ENCODE results near the gene DYNC1I2.
"Not testable (repeated sequence)": the region's sequence is repeated elsewhere in the genome, so short reads cannot be mapped to it uniquely, and the experiment has no call there.

DYNC1I2 gene

GRCh38 chr2:171718720-171719119 is 31.5 kb downstream of the DYNC1I2 start:
- DNase-seq, result no peak

- DNase-seq, result no peak
Observed at GRCh38 chr2:171719660-171720059, 32.4 kb downstream of the DYNC1I2 start.

GRCh38 chr2:171723716-171724683 is 36.7 kb downstream of the DYNC1I2 start:
- DNase-seq, result peak; percentile 95

- peak; percentile 55 for DNase-seq
Observed at GRCh38 chr2:171726847-171727450, 39.7 kb downstream of the DYNC1I2 start.

- DNase-seq, result no peak
Observed at GRCh38 chr2:171728989-171729951, 42.0 kb downstream of the DYNC1I2 start.

GRCh38 chr2:171729952-171730317 is 42.7 kb downstream of the DYNC1I2 start:
- DNase-seq, result no peak

GRCh38 chr2:171735991-171736710 is 48.9 kb downstream of the DYNC1I2 start:
- no peak for DNase-seq

- DNase-seq, result no peak
Observed at GRCh38 chr2:171741189-171741588, 53.9 kb downstream of the DYNC1I2 start.

- no peak for DNase-seq
Observed at GRCh38 chr2:171742760-171743159, 55.5 kb downstream of the DYNC1I2 start.

- DNase-seq, result no peak
Observed at GRCh38 chr2:171745141-171745540, 57.9 kb downstream of the DYNC1I2 start.

GRCh38 chr2:171745806-171746205 is 58.5 kb downstream of the DYNC1I2 start:
- DNase-seq, result no peak

- DNase-seq, result no peak
Observed at GRCh38 chr2:171747371-171747770, 60.1 kb downstream of the DYNC1I2 start.

- no peak for DNase-seq
Observed at GRCh38 chr2:171754254-171754939, 67.1 kb downstream of the DYNC1I2 start.

GRCh38 chr2:171758762-171759161 is 71.5 kb downstream of the DYNC1I2 start:
- not testable (repeated sequence) for DNase-seq

- DNase-seq, result not testable (repeated sequence)
Observed at GRCh38 chr2:171761176-171761575, 73.9 kb downstream of the DYNC1I2 start.

GRCh38 chr2:171762879-171763573 is 75.8 kb downstream of the DYNC1I2 start:
- DNase-seq, result no peak

- DNase-seq, result no peak
Observed at GRCh38 chr2:171763602-171764001, 76.3 kb downstream of the DYNC1I2 start.

- no peak for DNase-seq
Observed at GRCh38 chr2:171771463-171771862, 84.2 kb downstream of the DYNC1I2 start.

GRCh38 chr2:171772373-171772772 is 85.1 kb downstream of the DYNC1I2 start:
- no peak for DNase-seq

- DNase-seq, result not testable (repeated sequence)
Observed at GRCh38 chr2:171774581-171774980, 87.3 kb downstream of the DYNC1I2 start.

- no peak for DNase-seq
Observed at GRCh38 chr2:171778515-171778914, 91.2 kb downstream of the DYNC1I2 start.

Data from DMS 273 treated with DMSO at 0.1 percent for 48 hours (cell line).